GM23338 (cell line): ENCODE results near the gene TRDMT1. TPM values are rescaled to one million over a fixed set of nuclear protein-coding genes. Genes with fewer than 3 reads are reported as not detected.

ENCODE experiments used
- ATAC-seq: fragments of 200-7000 bp; cut with Tn5 transposase; 3 replicates; pipeline ENCODE4 v1.9.1; 2020
- DNase-seq: peaks from one replicate; pipeline ENCODE4 v3.0.0-alpha.2; 2015; ENCODE audit warnings: low spot score
- H2AFZ ChIP-seq: fragments of 200-600 bp; sonication (generic); 2 replicates; pipeline ENCODE4 v1.8.0; 2016; ENCODE audit warnings: antibody characterized with exemption, mild to moderate bottlenecking, moderate library complexity
- H3F3A ChIP-seq: fragments of 200-600 bp; sonication (generic); replicated peaks from 2 replicates; pipeline ENCODE4 v1.8.0; 2017; ENCODE audit warnings: antibody characterized with exemption, mixed run types, low read depth
- H3K27ac ChIP-seq: fragments of 200-600 bp; sonication (generic); 2 replicates; pipeline ENCODE4 v1.6.1; 2016; ENCODE audit warnings: low read depth
- H3K27me3 ChIP-seq: fragments of 200-600 bp; sonication (generic); 2 replicates; pipeline ENCODE4 v1.8.0; 2016; ENCODE audit warnings: mild to moderate bottlenecking, mixed run types, moderate library complexity; ENCODE audit not compliant: insufficient read depth
- H3K36me3 ChIP-seq: fragments of 200-600 bp; sonication (generic); 2 replicates; pipeline ENCODE4 v1.8.0; 2016; ENCODE audit warnings: mild to moderate bottlenecking; ENCODE audit not compliant: insufficient read depth
- H3K4me1 ChIP-seq: fragments of 200-600 bp; sonication (generic); 2 replicates; pipeline ENCODE4 v1.8.0; 2016; ENCODE audit warnings: mild to moderate bottlenecking, moderate library complexity; ENCODE audit not compliant: insufficient read depth
- H3K4me2 ChIP-seq: fragments of 200-600 bp; sonication (generic); 2 replicates; pipeline ENCODE4 v1.7.1; 2017; ENCODE audit warnings: mixed run types
- H3K4me3 ChIP-seq: fragments of 200-600 bp; sonication (generic); 2 replicates; pipeline ENCODE4 v1.6.1; 2016; ENCODE audit warnings: mixed run types
- H3K79me2 ChIP-seq: fragments of 200-600 bp; sonication (generic); replicated peaks from 2 replicates; pipeline ENCODE4 v1.8.0; 2017; ENCODE audit warnings: mild to moderate bottlenecking; ENCODE audit not compliant: insufficient read depth
- H3K9me2 ChIP-seq: fragments of 200-600 bp; sonication (generic); 2 replicates; pipeline ENCODE4 v1.8.0; 2017; ENCODE audit not compliant: insufficient read depth
- H4K20me1 ChIP-seq: fragments of 200-600 bp; sonication (generic); replicated peaks from 2 replicates; pipeline ENCODE4 v1.8.0; 2017; ENCODE audit warnings: mild to moderate bottlenecking; ENCODE audit not compliant: insufficient read depth
- H3K27ac Mint-ChIP-seq: 2 replicates; pipeline ENCODE4 v1.8.0; 2020; ENCODE audit warnings: inconsistent platforms, mild to moderate bottlenecking, moderate library complexity, mixed read lengths
- H3K27me3 Mint-ChIP-seq: 3 replicates; pipeline ENCODE4 v1.8.0; 2022; ENCODE audit warnings: low read depth, mild to moderate bottlenecking, moderate library complexity, mixed read lengths, inconsistent platforms; ENCODE audit not compliant: insufficient read depth, poor library complexity
- H3K36me3 Mint-ChIP-seq: 3 replicates; pipeline ENCODE4 v1.8.0; 2021; ENCODE audit warnings: low read depth, mild to moderate bottlenecking, inconsistent platforms, moderate library complexity, mixed read lengths
- H3K4me1 Mint-ChIP-seq: 3 replicates; pipeline ENCODE4 v1.8.0; 2020; ENCODE audit warnings: mild to moderate bottlenecking, inconsistent platforms, mixed read lengths
- H3K4me3 Mint-ChIP-seq: 3 replicates; pipeline ENCODE4 v1.8.0; 2021; ENCODE audit warnings: moderate library complexity, mild to moderate bottlenecking, inconsistent platforms, mixed read lengths
- H3K9me3 Mint-ChIP-seq: 3 replicates; pipeline ENCODE4 v1.8.0; 2020; ENCODE audit warnings: moderate library complexity, mild to moderate bottlenecking, inconsistent platforms, mixed read lengths
- CTCF ChIP-seq, 2 experiments: fragments of 200-600 bp in 1 of 2; sonication (generic) in 1 of 2; conservative IDR thresholded peaks; 2 replicates each; pipeline versions ENCODE4 v1.5.1 to v1.6.1; 2016 to 2017; ENCODE audit warnings: antibody characterized with exemption in 2 of 2, low read depth in 2 of 2, mild to moderate bottlenecking in 2 of 2, moderate library complexity in 1 of 2
- NANOG ChIP-seq: IDR thresholded peaks from 2 replicates; pipeline ENCODE4 v1.6.1; 2016; ENCODE audit warnings: antibody characterized with exemption, borderline replicate concordance
- POLR2AphosphoS5 ChIP-seq: IDR thresholded peaks from 2 replicates; pipeline ENCODE4 v1.6.1; 2016; ENCODE audit warnings: antibody characterized with exemption, low read depth
- REST ChIP-seq: IDR thresholded peaks from one replicate; pipeline ENCODE4 v1.6.1; 2018; ENCODE audit warnings: antibody characterized with exemption; ENCODE audit not compliant: unreplicated experiment
- polyA plus RNA-seq: library from polyadenylated mRNA; unstranded; fragments of >200 nt; fragmentation: Nextera tagmentation; extraction: Ambion mirVana; gene quantifications from 2 replicates; pipeline ENCODE4 v1.2.1, GENCODE V29; 2016
- total RNA-seq: library from RNA; depleted of rRNA; stranded (reverse); fragments of >200 nt; shearing (Covaris generic); gene quantifications from 2 replicates; pipeline ENCODE4 v1.2.3, GENCODE V29; 2014

The TRDMT1 gene
- total and polyA plus RNA-seq, 2 experiments from 2014 or later = 16.0 to 37.7 TPM

DNA sequence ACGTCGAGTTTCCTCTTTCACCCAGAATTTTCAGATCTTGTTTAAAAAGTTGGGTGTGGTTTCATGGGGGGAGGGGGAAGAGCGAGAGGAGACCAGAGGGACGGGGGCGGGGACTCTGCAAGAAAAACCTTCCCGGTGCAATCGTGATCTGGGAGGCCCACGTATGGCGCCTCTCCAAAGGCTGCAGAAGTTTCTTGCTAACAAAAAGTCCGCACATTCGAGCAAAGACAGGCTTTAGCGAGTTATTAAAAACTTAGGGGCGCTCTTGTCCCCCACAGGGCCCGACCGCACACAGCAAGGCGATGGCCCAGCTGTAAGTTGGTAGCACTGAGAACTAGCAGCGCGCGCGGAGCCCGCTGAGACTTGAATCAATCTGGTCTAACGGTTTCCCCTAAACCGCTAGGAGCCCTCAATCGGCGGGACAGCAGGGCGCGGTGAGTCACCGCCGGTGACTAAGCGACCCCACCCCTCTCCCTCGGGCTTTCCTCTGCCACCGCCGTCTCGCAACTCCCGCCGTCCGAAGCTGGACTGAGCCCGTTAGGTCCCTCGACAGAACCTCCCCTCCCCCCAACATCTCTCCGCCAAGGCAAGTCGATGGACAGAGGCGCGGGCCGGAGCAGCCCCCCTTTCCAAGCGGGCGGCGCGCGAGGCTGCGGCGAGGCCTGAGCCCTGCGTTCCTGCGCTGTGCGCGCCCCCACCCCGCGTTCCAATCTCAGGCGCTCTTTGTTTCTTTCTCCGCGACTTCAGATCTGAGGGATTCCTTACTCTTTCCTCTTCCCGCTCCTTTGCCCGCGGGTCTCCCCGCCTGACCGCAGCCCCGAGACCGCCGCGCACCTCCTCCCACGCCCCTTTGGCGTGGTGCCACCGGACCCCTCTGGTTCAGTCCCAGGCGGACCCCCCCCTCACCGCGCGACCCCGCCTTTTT is 26.9 kb upstream of the TRDMT1 start, which contains the start of gene VIM:
VIM (plus strand) TSS at position 151 of the 925 bp plus-strand sequence. CDS start 1,182 bp downstream, outside the sequence.
- DNase-seq = peak; percentile 92
- TF ChIP-seq REST = no peak
- TF ChIP-seq POLR2AphosphoS5 = no peak
- peak; percentile 51 for ATAC-seq
- H3K4me1 ChIP-seq = peaks cover 25% of the 10 kb centered on the region
- H3F3A ChIP-seq = peaks cover 12% of the 10 kb centered on the region; the same call in 1 of the 2 replicates
- H3K4me3 ChIP-seq = peak within 1 kb of the TSS; percentile 96
- no peaks in the 10 kb centered on the region for H4K20me1 ChIP-seq
- H3K36me3 Mint-ChIP-seq = no peaks in the 10 kb centered on the region; the same call in 1 of the 3 replicates
- peaks cover 2% of the 10 kb centered on the region; the same call in 1 of the 3 replicates for H3K9me3 Mint-ChIP-seq
- H3K9me2 ChIP-seq = no peaks in the 10 kb centered on the region
- peaks cover 20% of the 10 kb centered on the region for H3K4me1 Mint-ChIP-seq
- peaks cover 40% of the 10 kb centered on the region for H3K27me3 Mint-ChIP-seq
- H3K27ac ChIP-seq = no peak within 1 kb of the TSS
- H3K36me3 ChIP-seq = peaks cover 9% of the 10 kb centered on the region; the same call in 1 of the 2 replicates
- peak within 1 kb of the TSS; percentile 87 for H3K4me3 Mint-ChIP-seq
- H3K27ac Mint-ChIP-seq = no peak within 1 kb of the TSS
- H3K27me3 ChIP-seq = peaks cover 42% of the 10 kb centered on the region
- H3K4me2 ChIP-seq = peak within 1 kb of the TSS; percentile 93
- H2AFZ ChIP-seq = peak within 1 kb of the TSS; percentile 95
- H3K79me2 ChIP-seq = no peaks in the 10 kb centered on the region

- H3K4me1 ChIP-seq = peaks cover 25% of the 10 kb centered on the region
- peaks cover 12% of the 10 kb centered on the region; the same call in 1 of the 2 replicates for H3F3A ChIP-seq
- H3K27ac ChIP-seq = no peak overlapping the region
- Mint-ChIP-seq H3K4me1 (peaks cover 20% of the 10 kb centered on the region), H3K27me3 (peaks cover 40% of the 10 kb centered on the region), H3K36me3 (no peaks in the 10 kb centered on the region; the same call in 1 of the 3 replicates), H3K4me3 (peak overlapping the region; percentile 87), H3K27ac (no peak overlapping the region), H3K9me3 (peaks cover 2% of the 10 kb centered on the region; the same call in 1 of the 3 replicates)
- no peak overlapping the region for H2AFZ ChIP-seq
- H3K4me2 ChIP-seq = peak overlapping the region; percentile 93
- peak overlapping the region; percentile 96 for H3K4me3 ChIP-seq
- H3K9me2 ChIP-seq = no peaks in the 10 kb centered on the region
- DNase-seq (peak; percentile 46), ATAC-seq (no peak)
- no peak for TF ChIP-seq NANOG
- peak in 1 of 2 experiments; percentile 60; a peak in 2 of 4 replicates for TF ChIP-seq CTCF (conservative IDR thresholded peaks at IDR 0.05; ENCODE audit: low read depth in 2 of 2)
- 0 out of 2 replicates have a peak, but pooled peaks cover 2% of the 10 kb centered on the region for H3K36me3 ChIP-seq
- H3K79me2 ChIP-seq = no peaks in the 10 kb centered on the region
- no peaks in the 10 kb centered on the region for H4K20me1 ChIP-seq
- peaks cover 42% of the 10 kb centered on the region for H3K27me3 ChIP-seq
Observed at GRCh38 chr10:17227367-17228090, 26.1 kb upstream of the TRDMT1 start.
